Endothelial cell of umbilical vein (primary cell): Measurements from ENCODE around the gene LRRC4B. TPM values are rescaled to one million over a fixed set of nuclear protein-coding genes. Genes with fewer than 3 reads are reported as not detected.

Experiments
- BruUV-seq: library from RNA; stranded (reverse); fragments of 400-500 nt; replicated peaks from 2 replicates; lab custom pipeline; 2021; lab: Mats Ljungman, UMichigan
- CTCF ChIA-PET: fragments of 300-600, 350-600 bp; sonication (Branson Sonifier 250); formaldehyde crosslinking; loops from one replicate; lab custom pipeline; 2021; ENCODE audit warnings: antibody characterized with exemption, inconsistent platforms; lab: Charles Lee
- POLR2A ChIA-PET: fragments of 300-600, 350-600 bp; sonication (Branson Sonifier 250); formaldehyde crosslinking; loops from one replicate; lab custom pipeline; 2021; ENCODE audit warnings: antibody characterized with exemption, inconsistent platforms; lab: Charles Lee
- DNase-seq: peaks from one replicate; pipeline ENCODE4 v3.0.0-alpha.2; 2011; ENCODE audit warnings: low read depth, low spot score
- FAIRE-seq: peaks from 2 replicates; lab custom pipeline; 2011; peaks lifted over from hg19 to GRCh38; lab: Jason Lieb, UNC
- H2AFZ ChIP-seq: 2 replicates; pipeline ENCODE4 v1.6.0; 2012; ENCODE audit warnings: low read depth, low read length, control low read depth, inconsistent platforms
- H3K27ac ChIP-seq: 2 replicates; pipeline ENCODE4 v1.5.1; 2011; ENCODE audit warnings: low read depth, mild to moderate bottlenecking, control low read depth, low read length, moderate library complexity; ENCODE audit not compliant: insufficient read depth
- H3K27me3 ChIP-seq, 2 experiments: 2 replicates each; pipeline versions ENCODE4 v1.6.0 to v1.6.1; 2011; ENCODE audit warnings: low read length in 2 of 2, mixed read lengths in 1 of 2; ENCODE audit not compliant: control insufficient read depth in 2 of 2, insufficient read depth in 2 of 2
- H3K36me3 ChIP-seq, 2 experiments: 2 replicates in 1 of 2; 3 replicates in 1 of 2; pipeline ENCODE4 v1.5.1; 2011; ENCODE audit warnings: low read length in 2 of 2, mild to moderate bottlenecking in 1 of 2, moderate library complexity in 1 of 2; ENCODE audit not compliant: control insufficient read depth in 2 of 2, insufficient read depth in 2 of 2; ENCODE audit errors: extremely low read depth in 1 of 2
- H3K4me1 ChIP-seq: 3 replicates; pipeline ENCODE4 v1.5.1; 2011; ENCODE audit warnings: mild to moderate bottlenecking, low read length; ENCODE audit not compliant: control insufficient read depth, insufficient read depth; ENCODE audit errors: extremely low read depth
- H3K4me2 ChIP-seq: 2 replicates; pipeline ENCODE4 v1.6.1; 2011; ENCODE audit warnings: low read length, control low read depth, mixed read lengths; ENCODE audit not compliant: insufficient read depth
- H3K4me3 ChIP-seq, 3 experiments: fragments of 200-600 bp in 1 of 3; sonication (generic), shearing (Covaris generic) in 1 of 3; replicated peaks in 1 of 3; 2 replicates each; pipeline ENCODE4 v1.5.1; 2011 to 2016; ENCODE audit warnings: control low read depth in 3 of 3, low read length in 3 of 3, mild to moderate bottlenecking in 2 of 3, inconsistent platforms in 1 of 3, low read depth in 1 of 3, moderate library complexity in 1 of 3; ENCODE audit not compliant: insufficient read depth in 1 of 3
- H3K79me2 ChIP-seq: 2 replicates; pipeline ENCODE4 v1.6.0; 2012; ENCODE audit warnings: low read length, inconsistent platforms; ENCODE audit not compliant: control insufficient read depth, insufficient read depth
- H3K9ac ChIP-seq: replicated peaks from 2 replicates; pipeline ENCODE3; 2011; ENCODE audit warnings: low read length, control low read depth; ENCODE audit not compliant: insufficient read depth; ENCODE audit errors: extremely low read depth
- H3K9me1 ChIP-seq: replicated peaks from 3 replicates; pipeline ENCODE4 v1.6.0; 2011; ENCODE audit warnings: mild to moderate bottlenecking, low read length; ENCODE audit not compliant: control insufficient read depth, insufficient read depth; ENCODE audit errors: extremely low read depth
- H3K9me3 ChIP-seq: replicated peaks from 2 replicates; pipeline ENCODE4 v1.5.1; 2012; ENCODE audit warnings: low read length, inconsistent platforms; ENCODE audit not compliant: control insufficient read depth, insufficient read depth
- H4K20me1 ChIP-seq: replicated peaks from 2 replicates; pipeline ENCODE3; 2011; ENCODE audit warnings: mild to moderate bottlenecking, low read length; ENCODE audit not compliant: control insufficient read depth, insufficient read depth; ENCODE audit errors: extremely low read depth
- EZH2 ChIP-seq: IDR thresholded peaks from 2 replicates; pipeline ENCODE4 v1.6.1; 2012; ENCODE audit warnings: borderline replicate concordance, low read depth, mild to moderate bottlenecking, moderate library complexity, low read length, inconsistent platforms; ENCODE audit not compliant: severe bottlenecking
- FOS ChIP-seq: IDR thresholded peaks from 2 replicates; pipeline ENCODE4 v1.6.1; 2011; ENCODE audit warnings: mild to moderate bottlenecking, low read length, moderate library complexity, borderline replicate concordance; ENCODE audit not compliant: insufficient read depth
- GATA2 ChIP-seq: IDR thresholded peaks from 2 replicates; pipeline ENCODE4 v1.7.0; 2011; ENCODE audit warnings: low read depth, mild to moderate bottlenecking, moderate library complexity, mixed read lengths, low read length; ENCODE audit not compliant: insufficient read length, insufficient read depth
- JUN ChIP-seq: IDR thresholded peaks from 2 replicates; pipeline ENCODE4 v1.6.1; 2011; ENCODE audit warnings: borderline replicate concordance, low read depth; ENCODE audit not compliant: insufficient read length, insufficient read depth
- MYC ChIP-seq: IDR thresholded peaks from one replicate; pipeline ENCODE4 v1.6.1; 2011; ENCODE audit warnings: mild to moderate bottlenecking, low read depth, low read length
- POLR2A ChIP-seq: IDR thresholded peaks from 2 replicates; pipeline ENCODE4 v1.6.1; 2012; ENCODE audit warnings: low read depth, mild to moderate bottlenecking, control low read depth, low read length
- POLR2AphosphoS5 ChIP-seq: IDR thresholded peaks from 2 replicates; pipeline ENCODE4 v1.6.1; 2012; ENCODE audit warnings: low read depth, mild to moderate bottlenecking, control low read depth, low read length, moderate library complexity; ENCODE audit not compliant: insufficient read depth
- dilution Hi-C: fragments of 300-500 bp; cut with MboI; formaldehyde crosslinking; loops from one replicate; pipeline ENCODE4 v1.15.0; 2019; ENCODE audit warnings: low sequenced_read_pairs; ENCODE audit not compliant: extremely low pct_ligation_motif_present
- intact Hi-C: fragments of 100-400 bp; cut with micrococcal nuclease; formaldehyde crosslinking; loops from one replicate; pipeline ENCODE4 v1.10.0; 2022
- polyA plus RNA-seq, 4 experiments: library from polyadenylated mRNA; depleted of rRNA in 3 of 4; stranded (reverse) in 3 of 4; unstranded in 1 of 4; fragments of >200 nt; gene quantifications; 2 replicates each; pipeline versions ENCODE4 v1.2.1 to v1.2.3, GENCODE V29; 2011 to 2012; ENCODE audit warnings: missing spikeins in 1 of 4
- total RNA-seq: library from RNA; stranded (reverse); gene quantifications from 2 replicates; pipeline ENCODE4 v1.2.3, GENCODE V29; 2021
- TF ChIP-seq, protein P1 (sequence below): IDR thresholded peaks from 2 replicates; pipeline ENCODE4 v1.6.1; 2011; ENCODE audit not compliant: insufficient read depth, insufficient read length
- TF ChIP-seq, protein P2 (sequence below), 2 donors: IDR thresholded peaks; 1 replicate in 1 of 2; 2 replicates in 1 of 2; pipeline ENCODE4 v1.5.1; 2011; ENCODE audit warnings: low read length in 2 of 2, mild to moderate bottlenecking in 2 of 2, moderate library complexity in 2 of 2, control low read depth in 1 of 2, inconsistent platforms in 1 of 2, low read depth in 1 of 2; ENCODE audit not compliant: insufficient read depth in 1 of 2; ENCODE audit errors: extremely low read depth in 1 of 2

Gene LRRC4B
- total and polyA plus RNA-seq, 2 donors (not counting 3 experiments of a cell fraction or from before 2014, with no cell fraction given): 0.08 TPM; not detected in 1

DNA sequence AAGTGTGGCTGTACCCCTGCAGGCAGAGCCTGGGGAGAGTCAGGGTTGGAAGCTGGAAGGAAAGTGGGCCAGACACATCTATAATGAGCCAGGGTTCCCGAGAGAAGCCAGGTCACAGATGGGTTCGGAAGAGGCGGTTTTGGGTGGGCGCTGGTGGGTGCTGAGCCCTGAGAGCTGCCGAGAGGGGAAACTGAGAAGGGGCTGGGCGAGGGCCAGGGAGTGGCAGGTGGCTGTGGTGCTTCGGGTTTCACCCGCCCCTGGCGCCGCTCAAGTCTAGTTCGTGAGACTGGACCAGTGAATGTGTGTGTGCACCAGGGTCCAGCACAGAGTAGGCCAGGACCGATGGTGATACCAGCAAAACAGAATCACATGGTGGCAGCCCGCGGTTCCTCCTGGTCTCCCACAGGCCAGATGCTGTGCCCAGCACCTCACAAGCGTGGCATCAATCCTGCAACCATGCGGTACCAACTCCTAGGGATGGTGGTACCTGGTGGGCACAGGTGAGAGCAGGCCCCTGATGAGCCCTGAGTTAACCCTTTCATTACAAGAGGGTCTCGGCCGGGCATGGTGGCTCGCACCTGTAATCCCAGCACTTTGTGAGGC lies 1.8 kb upstream of the LRRC4B start:
- H2AFZ ChIP-seq: no peak overlapping the region
- no peak overlapping the region for H3K4me2 ChIP-seq
- no TSS peak for BruUV-seq
- H3K27ac ChIP-seq: no peak overlapping the region
- TF ChIP-seq, protein P1, sequence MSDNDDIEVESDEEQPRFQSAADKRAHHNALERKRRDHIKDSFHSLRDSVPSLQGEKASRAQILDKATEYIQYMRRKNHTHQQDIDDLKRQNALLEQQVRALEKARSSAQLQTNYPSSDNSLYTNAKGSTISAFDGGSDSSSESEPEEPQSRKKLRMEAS: no peak
- TF ChIP-seq, protein P2, sequence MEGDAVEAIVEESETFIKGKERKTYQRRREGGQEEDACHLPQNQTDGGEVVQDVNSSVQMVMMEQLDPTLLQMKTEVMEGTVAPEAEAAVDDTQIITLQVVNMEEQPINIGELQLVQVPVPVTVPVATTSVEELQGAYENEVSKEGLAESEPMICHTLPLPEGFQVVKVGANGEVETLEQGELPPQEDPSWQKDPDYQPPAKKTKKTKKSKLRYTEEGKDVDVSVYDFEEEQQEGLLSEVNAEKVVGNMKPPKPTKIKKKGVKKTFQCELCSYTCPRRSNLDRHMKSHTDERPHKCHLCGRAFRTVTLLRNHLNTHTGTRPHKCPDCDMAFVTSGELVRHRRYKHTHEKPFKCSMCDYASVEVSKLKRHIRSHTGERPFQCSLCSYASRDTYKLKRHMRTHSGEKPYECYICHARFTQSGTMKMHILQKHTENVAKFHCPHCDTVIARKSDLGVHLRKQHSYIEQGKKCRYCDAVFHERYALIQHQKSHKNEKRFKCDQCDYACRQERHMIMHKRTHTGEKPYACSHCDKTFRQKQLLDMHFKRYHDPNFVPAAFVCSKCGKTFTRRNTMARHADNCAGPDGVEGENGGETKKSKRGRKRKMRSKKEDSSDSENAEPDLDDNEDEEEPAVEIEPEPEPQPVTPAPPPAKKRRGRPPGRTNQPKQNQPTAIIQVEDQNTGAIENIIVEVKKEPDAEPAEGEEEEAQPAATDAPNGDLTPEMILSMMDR (IDR thresholded peaks at IDR 0.05; ENCODE audit: extremely low read depth in 1 of 2, insufficient read depth in 1 of 2, low read depth in 1 of 2, low read length in 2 of 2): no peak
- no peak for TF ChIP-seq FOS
- TF ChIP-seq POLR2AphosphoS5: no peak
- TF ChIP-seq MYC: no peak
- TF ChIP-seq EZH2: no peak
- TF ChIP-seq POLR2A: no peak
- TF ChIP-seq JUN: no peak
- TF ChIP-seq GATA2: no peak
- ChIA-PET POLR2A (no interaction called here), CTCF (interaction anchor here (6.6 kb wide), 1 partner anchor 14 kb away, joined by 56 read pairs; no protein-coding TSS in a partner anchor)
- no peaks in the 10 kb centered on the region for H3K36me3 ChIP-seq
- dilution Hi-C loops (no loop called here), intact Hi-C loops (no loop called here)
- H3K4me1 ChIP-seq: no peaks in the 10 kb centered on the region
- no peaks in the 10 kb centered on the region for H3K9me3 ChIP-seq
- FAIRE-seq: no peak
- H3K9me1 ChIP-seq: no peaks in the 10 kb centered on the region
- no peak overlapping the region for H3K4me3 ChIP-seq
- no peaks in the 10 kb centered on the region for H3K79me2 ChIP-seq
- no peaks in the 10 kb centered on the region for H4K20me1 ChIP-seq
- no peak for DNase-seq
- H3K9ac ChIP-seq: no peak overlapping the region
- H3K27me3 ChIP-seq: peaks cover 11 to 20% of the 10 kb centered on the region in 2 experiments
